Gastrocnemius medialis (tissue), 4 donors: ENCODE data around the gene PLCB1. TPM values are rescaled to one million over a fixed set of nuclear protein-coding genes. Genes with fewer than 3 reads are reported as not detected.

Experiments used
- ATAC-seq, 2 donors: fragments of 150-250 bp; one replicate each; pipeline ENCODE4 v1.9.1; 2016
- DNase-seq, 2 donors: peaks; one replicate each; pipeline ENCODE4 v3.0.0-alpha.2; 2019
- H3K27ac ChIP-seq, 4 donors: fragments of 200-600 bp; sonication (generic); 1 replicate in 1 of 4; 2 replicates in 3 of 4; pipeline ENCODE4 v1.5.1; 2016 to 2018; ENCODE audit warnings: mild to moderate bottlenecking in 2 of 4, moderate library complexity in 1 of 4
- H3K27me3 ChIP-seq, 3 donors: fragments of 200-600 bp; sonication (generic) in 2 of 3; 1 replicate in 1 of 3; 2 replicates in 2 of 3; pipeline versions ENCODE4 v1.5.1 to v1.6.0; 2016 to 2019; ENCODE audit warnings: mild to moderate bottlenecking in 1 of 3, moderate library complexity in 1 of 3
- H3K36me3 ChIP-seq, 2 donors: fragments of 200-600 bp; sonication (generic) in 1 of 2; one replicate each; pipeline ENCODE4 v1.5.1; 2017 to 2018
- H3K4me1 ChIP-seq, 2 donors: fragments of 200-600 bp; sonication (generic) in 1 of 2; one replicate each; pipeline ENCODE4 v1.5.1; 2016 to 2017; ENCODE audit warnings: mild to moderate bottlenecking in 2 of 2
- H3K4me3 ChIP-seq, 4 donors: fragments of 200-600 bp; sonication (generic) in 3 of 4; 1 replicate in 1 of 4; 2 replicates in 3 of 4; pipeline ENCODE4 v1.5.1; 2016 to 2019; ENCODE audit warnings: mild to moderate bottlenecking in 2 of 4
- H3K9me3 ChIP-seq, 3 donors: fragments of 200-600 bp; sonication (generic) in 2 of 3; 1 replicate in 1 of 3; 2 replicates in 2 of 3; pipeline ENCODE4 v1.5.1; 2016 to 2019
- CTCF ChIP-seq, 5 experiments: fragments of 450-650 bp in 3 of 5; fragments of 200-600 bp in 2 of 5; sonication (generic) in 2 of 5; IDR thresholded peaks in 4 of 5; conservative IDR thresholded peaks in 1 of 5; 1 replicate in 4 of 5; 2 replicates in 1 of 5; pipeline ENCODE4 v1.5.1; 2016 to 2019; ENCODE audit warnings: antibody characterized with exemption in 5 of 5, mild to moderate bottlenecking in 3 of 5, moderate library complexity in 3 of 5
- POLR2A ChIP-seq, 2 donors: fragments of 450-650 bp; IDR thresholded peaks; one replicate each; pipeline ENCODE4 v1.6.1; 2017; ENCODE audit warnings: antibody characterized with exemption in 2 of 2, mild to moderate bottlenecking in 2 of 2, moderate library complexity in 2 of 2
- in situ Hi-C, 4 donors: fragments of 200-750 bp; cut with MboI; loops; one replicate each; pipeline versions ENCODE4 v1.15.0 to v1.8.0; 2017; ENCODE audit warnings: low sequenced_read_pairs in 4 of 4
- intact Hi-C: fragments of 100-400 bp; cut with DNase I; formaldehyde crosslinking; loops from one replicate; pipeline ENCODE4 v1.15.1; 2023; ENCODE audit warnings: low total_unique reads
- total RNA-seq, 4 donors: library from RNA; depleted of rRNA; stranded (reverse); fragments of >200 nt; gene quantifications; one replicate each; pipeline versions ENCODE4 v1.1.0 to v1.2.3, GENCODE V29; 2016

Gene PLCB1
- total RNA-seq, 4 donors from 2014 or later: 4.1 to 10.0 (median 7.6) TPM

GRCh38 chr20:8390037-8390433, 258.0 kb downstream of the PLCB1 start:
- intact Hi-C loops: loop anchor here (2.0 kb wide), 1 partner anchor 331 kb away; no protein-coding TSS in a partner anchor
- no peak for DNase-seq
- ATAC-seq: no peak
- Histone ChIP-seq H3K9me3 (no peaks in the 10 kb centered on the region), H3K4me3 (no peak overlapping the region), H3K36me3 (no peaks in the 10 kb centered on the region), H3K4me1 (peaks cover 0 to 28% of the 10 kb centered on the region in 2 donors), H3K27me3 (no peaks in the 10 kb centered on the region), H3K27ac (no peak overlapping the region)
- TF ChIP-seq CTCF (IDR thresholded peaks at IDR 0.05 in 4 of 5, conservative IDR thresholded peaks at IDR 0.05 in 1 of 5): no peak
- no peak for TF ChIP-seq POLR2A (IDR thresholded peaks at IDR 0.05)
- in situ Hi-C loops: loop anchor here in 2 of 4 donors (10.0 to 25.0 kb wide), 3 partner anchors 322 to 353 kb away; no protein-coding TSS in a partner anchor

- Histone ChIP-seq H3K4me3 (no peak overlapping the region), H3K36me3 (no peaks in the 10 kb centered on the region), H3K27ac (no peak overlapping the region), H3K9me3 (no peaks in the 10 kb centered on the region), H3K4me1 (peaks cover 0 to 24% of the 10 kb centered on the region in 2 donors), H3K27me3 (no peaks in the 10 kb centered on the region)
- intact Hi-C loops: loop anchor here (2.0 kb wide), 1 partner anchor 330 kb away; no protein-coding TSS in a partner anchor
- no peak for TF ChIP-seq CTCF (IDR thresholded peaks at IDR 0.05 in 4 of 5, conservative IDR thresholded peaks at IDR 0.05 in 1 of 5)
- no peak for TF ChIP-seq POLR2A (IDR thresholded peaks at IDR 0.05)
- no peak for ATAC-seq
- DNase-seq: no peak
- in situ Hi-C loops: loop anchor here in 2 of 4 donors (10.0 to 25.0 kb wide), 3 partner anchors 322 to 353 kb away; no protein-coding TSS in a partner anchor
These were observed 258.4 kb downstream of the PLCB1 start for GRCh38 chr20:8390500-8390899.

GRCh38 chr20:8393381-8393780, 261.3 kb downstream of the PLCB1 start:
- Histone ChIP-seq H3K4me3 (no peak overlapping the region), H3K36me3 (no peaks in the 10 kb centered on the region), H3K27ac (no peak overlapping the region), H3K27me3 (no peaks in the 10 kb centered on the region), H3K4me1 (peaks cover 0 to 18% of the 10 kb centered on the region in 2 donors), H3K9me3 (no peaks in the 10 kb centered on the region)
- ATAC-seq: no peak
- no peak for DNase-seq
- in situ Hi-C loops (loop anchor here in 2 of 4 donors (10.0 to 25.0 kb wide), 3 partner anchors 319 to 356 kb away; no protein-coding TSS in a partner anchor), intact Hi-C loops (no loop called here)
- TF ChIP-seq POLR2A (IDR thresholded peaks at IDR 0.05): no peak
- no peak for TF ChIP-seq CTCF (IDR thresholded peaks at IDR 0.05 in 4 of 5, conservative IDR thresholded peaks at IDR 0.05 in 1 of 5)

- Histone ChIP-seq H3K9me3 (no peaks in the 10 kb centered on the region), H3K27ac (no peak overlapping the region), H3K27me3 (no peaks in the 10 kb centered on the region), H3K4me1 (peaks cover 0 to 16% of the 10 kb centered on the region in 2 donors), H3K36me3 (no peaks in the 10 kb centered on the region), H3K4me3 (no peak overlapping the region)
- ATAC-seq (no peak), DNase-seq (no peak)
- in situ Hi-C loops (loop anchor here in 2 of 4 donors (10.0 to 25.0 kb wide), 3 partner anchors 318 to 357 kb away; no protein-coding TSS in a partner anchor), intact Hi-C loops (no loop called here)
- TF ChIP-seq POLR2A (IDR thresholded peaks at IDR 0.05) (no peak), CTCF (IDR thresholded peaks at IDR 0.05 in 4 of 5, conservative IDR thresholded peaks at IDR 0.05 in 1 of 5) (no peak)
These were observed 262.4 kb downstream of the PLCB1 start for GRCh38 chr20:8394308-8394945.
